GM18907 (cell line): ENCODE measurements around the gene RSBN1L.
"Not testable (repeated sequence)": the region's sequence is repeated elsewhere in the genome, so short reads cannot be mapped to it uniquely, and the experiment has no call there.

Experiments used
- ATAC-seq: cut with Tn5 transposase; IDR thresholded peaks from one replicate; pipeline ENCODE4 v1.9.1; 2021; ENCODE audit warnings: mild to moderate bottlenecking, moderate library complexity; ENCODE audit not compliant: unreplicated experiment

RSBN1L gene

DNA sequence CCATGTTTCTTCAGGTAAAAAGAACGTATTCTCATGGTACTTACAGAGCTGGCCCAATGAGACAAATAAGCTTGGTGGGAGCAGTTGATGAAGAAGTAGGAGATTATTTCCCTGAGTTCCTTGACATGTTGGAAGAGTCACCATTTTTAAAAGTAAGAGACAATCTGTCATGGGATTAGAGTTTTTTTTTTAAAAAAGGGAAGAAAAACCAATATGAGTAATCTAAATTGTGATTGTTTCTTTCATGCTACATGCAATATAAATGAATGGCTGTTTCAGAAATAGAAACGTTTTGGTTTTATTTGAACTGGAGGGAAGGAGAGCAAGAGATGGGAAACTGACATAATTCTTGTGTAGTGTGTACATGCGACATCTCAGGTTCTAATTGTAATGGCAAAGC, 69.2 kb downstream of the RSBN1L start:
- ATAC-seq, result no peak

DNA sequence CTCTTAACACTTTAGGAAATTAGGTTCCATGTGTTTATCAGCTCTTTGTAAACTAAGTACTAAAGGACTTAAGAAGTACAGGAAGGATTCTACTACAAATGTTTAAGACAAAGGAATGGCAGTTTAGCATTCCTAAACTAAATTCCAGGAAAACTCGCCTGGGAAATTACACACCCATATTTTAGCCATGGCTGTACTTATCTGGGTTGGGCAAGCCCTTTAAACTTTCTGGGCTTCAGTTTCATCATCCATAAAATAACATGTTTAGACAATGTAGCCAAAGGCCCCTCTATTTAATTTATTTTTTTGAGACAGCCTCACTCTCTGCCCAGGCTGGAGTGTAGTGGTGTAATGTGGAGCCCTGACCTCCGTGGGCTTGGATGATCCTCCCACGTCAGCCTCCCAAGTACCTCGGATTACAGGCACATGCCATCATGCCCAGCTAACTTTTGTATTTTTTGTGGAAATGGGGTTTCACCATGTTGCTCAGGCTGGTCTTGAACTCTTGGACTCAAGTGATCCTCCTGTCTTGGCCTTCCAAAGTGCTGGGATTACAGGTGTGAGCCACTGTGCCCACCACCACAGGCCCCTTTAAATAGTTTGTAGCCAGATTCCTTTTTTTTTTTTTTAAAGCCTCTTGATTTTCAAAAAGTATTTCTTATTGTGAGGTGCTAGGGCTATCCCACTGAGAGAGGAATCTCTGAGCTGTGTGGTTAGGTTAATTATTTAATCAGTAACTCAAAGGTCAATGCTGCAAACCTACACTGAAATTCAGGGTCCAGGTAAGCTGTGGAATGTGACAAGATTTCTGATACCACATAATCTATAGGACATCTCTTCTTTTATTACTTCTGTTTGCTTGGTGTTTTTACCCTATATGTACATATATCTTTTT, 69.9 kb downstream of the RSBN1L start:
- ATAC-seq, result no peak

GRCh38 chr7:77766801-77767605, 70.7 kb downstream of the RSBN1L start:
- ATAC-seq, result no peak

- no peak for ATAC-seq
Observed at GRCh38 chr7:77770316-77770715, 74.1 kb downstream of the RSBN1L start.

DNA sequence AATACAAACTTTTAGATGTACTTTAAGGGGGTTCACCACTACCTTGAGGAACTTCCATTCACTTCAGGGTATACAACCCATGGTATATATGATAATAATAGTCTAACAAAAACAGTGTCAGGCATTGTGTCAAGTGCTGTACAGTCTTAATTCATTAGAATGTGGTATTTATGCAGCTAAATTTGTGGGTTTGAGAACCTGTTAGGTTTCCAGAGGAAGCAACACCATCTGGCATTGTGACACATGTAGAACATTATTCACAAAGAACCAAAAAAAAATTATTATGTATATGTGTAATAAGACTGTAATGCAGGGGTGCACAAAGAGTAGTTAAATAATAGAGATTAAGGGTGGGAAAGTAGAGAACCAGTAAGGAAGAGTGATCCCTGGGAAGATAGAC, 75.6 kb downstream of the RSBN1L start:
- ATAC-seq, result no peak

DNA sequence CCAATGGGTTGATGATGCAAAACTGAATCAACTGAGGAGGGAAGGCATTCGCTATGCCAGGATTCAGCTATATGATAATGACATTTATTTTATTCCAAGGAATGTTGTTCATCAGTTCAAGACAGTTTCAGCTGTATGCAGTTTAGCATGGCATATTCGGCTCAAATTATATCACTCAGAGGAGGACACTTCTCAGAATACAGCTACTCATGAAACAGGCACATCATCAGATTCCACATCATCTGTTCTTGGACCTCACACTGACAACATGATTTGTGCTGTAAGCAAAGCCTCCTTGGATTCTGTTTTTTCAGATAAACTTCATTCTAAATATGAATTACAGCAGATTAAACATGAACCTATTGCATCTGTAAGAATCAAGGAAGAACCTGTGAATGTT, 82.3 kb downstream of the RSBN1L start:
- ATAC-seq, result no peak

DNA sequence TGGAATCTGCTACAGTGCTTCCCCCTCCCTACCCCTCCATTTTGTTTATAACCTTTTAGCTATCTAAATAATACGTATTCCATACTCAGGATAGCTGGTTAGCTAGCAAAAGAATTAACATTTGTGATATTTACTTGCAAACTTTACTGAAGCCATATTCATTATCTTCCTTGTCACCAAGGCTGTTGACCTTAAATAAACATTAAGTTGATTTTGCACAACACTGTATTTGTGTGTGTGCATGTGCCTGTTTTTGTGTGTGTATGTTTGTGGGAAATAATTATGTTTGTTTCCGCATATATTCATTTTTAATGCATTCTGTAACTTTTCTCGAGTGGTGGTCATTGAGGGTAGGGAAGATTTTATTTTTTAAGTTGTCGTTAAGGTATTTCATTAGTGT, 86.1 kb downstream of the RSBN1L start:
- no peak for ATAC-seq

DNA sequence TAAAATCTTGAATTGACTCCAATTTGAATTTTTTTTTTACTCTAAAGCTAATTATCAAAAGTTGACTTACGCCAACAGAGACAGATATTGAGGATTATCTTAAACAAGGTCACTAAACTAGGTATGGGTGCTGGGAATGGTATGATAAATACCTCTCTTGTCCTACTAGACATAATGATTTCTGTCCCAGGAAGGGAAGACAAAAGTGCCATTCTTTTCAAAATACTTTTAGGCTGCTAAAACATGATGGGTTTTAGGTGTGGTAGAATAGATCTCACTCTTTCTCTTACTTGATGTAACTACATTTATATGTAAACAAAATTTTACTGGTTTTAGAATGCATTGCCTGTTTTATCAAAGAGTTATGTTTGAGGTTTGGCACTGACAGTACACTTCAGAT, 86.9 kb downstream of the RSBN1L start:
- ATAC-seq, result no peak

DNA sequence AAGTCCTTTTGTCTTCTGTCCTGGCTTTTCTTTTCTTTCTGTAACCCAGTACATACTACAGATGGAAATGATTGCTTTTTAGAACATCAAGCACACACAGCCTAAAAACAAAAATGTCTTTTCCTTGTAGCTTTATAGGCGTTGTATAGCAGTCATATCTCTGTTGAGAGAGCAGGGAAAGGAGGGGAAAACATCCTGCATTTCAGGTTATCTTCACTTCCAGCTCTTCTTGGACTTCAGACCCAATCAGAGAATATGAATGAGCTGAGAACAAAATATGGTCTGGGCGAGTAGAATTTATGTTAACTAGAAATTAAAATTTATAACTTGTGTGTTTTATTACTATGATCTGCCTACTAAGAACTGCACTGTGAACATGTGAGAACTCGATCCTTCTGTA, 87.3 kb downstream of the RSBN1L start:
- ATAC-seq, result no peak

DNA sequence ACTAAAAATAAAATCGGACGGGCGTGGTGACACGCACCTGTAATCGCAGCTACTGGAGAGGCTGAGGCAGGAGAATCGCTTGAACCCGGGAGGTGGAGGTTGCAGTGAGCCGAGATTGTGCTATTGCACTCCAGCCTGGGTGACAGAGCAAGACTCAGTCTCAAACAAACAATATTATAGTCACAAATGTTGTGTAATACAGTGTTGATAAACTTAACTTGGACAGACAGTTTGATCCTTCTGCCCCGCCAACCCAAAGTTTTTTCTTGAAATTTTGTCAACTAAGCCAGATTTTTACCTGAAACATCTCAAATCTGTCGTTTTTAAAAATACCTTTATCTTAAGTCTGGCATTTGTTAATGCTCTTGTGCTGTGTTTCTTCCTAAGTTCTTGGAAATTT, 88.2 kb downstream of the RSBN1L start:
- not testable (repeated sequence) for ATAC-seq

- no peak for ATAC-seq
Observed at GRCh38 chr7:77786018-77786417, 89.8 kb downstream of the RSBN1L start.

DNA sequence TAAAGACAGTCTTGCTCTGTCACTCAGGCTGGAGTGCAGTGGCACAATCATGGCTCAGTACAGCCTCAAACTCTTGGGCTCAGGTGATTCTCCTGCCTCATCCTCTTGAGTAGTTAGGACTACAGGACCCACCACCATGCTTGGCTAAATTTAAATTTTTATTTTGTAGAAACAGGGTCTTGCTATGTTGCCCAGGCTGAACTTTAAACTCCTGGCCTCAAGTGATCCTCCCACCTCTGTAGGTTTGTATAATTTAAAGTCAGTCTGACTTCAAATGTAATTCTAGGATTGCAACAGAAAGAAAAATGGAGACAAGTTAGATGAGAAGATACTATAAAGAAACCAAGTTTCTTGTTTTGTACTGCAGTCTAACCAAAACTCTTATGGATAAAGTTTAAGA, 90.5 kb downstream of the RSBN1L start:
- no peak for ATAC-seq

DNA sequence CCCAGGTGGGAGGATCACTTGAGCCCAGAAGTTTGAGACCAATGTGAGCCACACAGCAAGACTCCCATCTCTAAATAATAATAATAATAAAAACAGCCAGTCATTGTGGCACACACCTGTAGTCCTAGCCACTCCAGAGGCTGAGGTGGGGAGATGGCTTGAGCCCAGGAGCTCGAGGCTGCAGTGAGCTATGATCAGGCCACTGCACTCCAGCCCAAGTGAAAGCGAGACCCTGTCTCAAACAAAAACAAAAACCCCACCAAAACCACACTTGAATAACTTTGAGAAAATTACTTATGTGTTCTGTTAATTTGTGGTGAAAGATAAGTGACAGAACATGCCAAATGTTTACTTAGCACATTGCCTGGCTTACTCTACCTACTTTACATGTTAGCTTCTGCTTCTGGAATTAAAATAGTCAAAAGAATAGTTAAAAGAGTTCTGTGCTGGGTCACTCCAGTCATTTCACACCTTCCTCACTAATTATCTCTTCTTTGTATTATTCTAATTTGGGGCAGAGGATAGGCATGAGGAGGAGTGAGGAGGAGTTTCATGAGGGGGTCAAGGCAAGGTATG, 92.2 kb downstream of the RSBN1L start:
- no peak for ATAC-seq

DNA sequence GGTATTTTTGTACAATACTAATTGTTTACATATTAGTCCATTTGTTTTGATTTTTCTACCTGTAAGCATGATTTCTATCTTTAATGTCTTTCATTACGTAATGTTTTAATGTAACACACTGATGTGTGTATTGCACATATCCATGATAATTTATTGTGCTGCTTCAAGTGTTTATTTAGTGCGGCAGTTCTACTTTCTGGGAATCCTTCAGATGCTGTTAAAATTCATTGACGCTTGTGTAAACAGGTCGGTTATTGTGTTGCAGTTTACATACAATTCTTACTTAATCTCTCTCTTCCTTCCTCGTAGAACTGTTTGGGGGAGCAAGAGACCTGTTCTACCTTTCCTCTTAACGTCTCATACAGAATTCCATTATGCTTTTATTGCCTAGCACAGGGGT, 95.1 kb downstream of the RSBN1L start:
- no peak for ATAC-seq

GRCh38 chr7:77791956-77792355, 95.7 kb downstream of the RSBN1L start:
- ATAC-seq, result no peak

- ATAC-seq, result no peak
Observed at GRCh38 chr7:77794000-77794399, 97.7 kb downstream of the RSBN1L start.

DNA sequence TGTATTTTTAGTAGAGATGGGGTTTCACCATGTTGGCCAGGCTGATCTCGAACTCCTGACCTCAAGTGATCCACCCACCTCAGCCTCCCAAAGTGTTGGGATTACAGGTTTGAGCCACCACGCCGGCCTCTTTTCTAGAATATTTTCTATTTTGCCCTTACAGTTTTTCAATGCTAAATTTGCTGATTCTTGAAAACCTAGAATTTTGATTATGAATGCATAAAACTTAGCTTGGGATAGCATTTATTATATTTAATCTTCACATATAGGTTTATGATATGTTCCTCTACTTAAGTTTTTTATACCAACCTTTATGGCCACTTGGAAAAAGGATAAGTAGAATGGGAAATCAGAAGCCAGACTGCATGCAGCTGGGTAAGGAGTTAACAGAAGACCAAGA, 99.8 kb downstream of the RSBN1L start:
- no peak for ATAC-seq

DNA sequence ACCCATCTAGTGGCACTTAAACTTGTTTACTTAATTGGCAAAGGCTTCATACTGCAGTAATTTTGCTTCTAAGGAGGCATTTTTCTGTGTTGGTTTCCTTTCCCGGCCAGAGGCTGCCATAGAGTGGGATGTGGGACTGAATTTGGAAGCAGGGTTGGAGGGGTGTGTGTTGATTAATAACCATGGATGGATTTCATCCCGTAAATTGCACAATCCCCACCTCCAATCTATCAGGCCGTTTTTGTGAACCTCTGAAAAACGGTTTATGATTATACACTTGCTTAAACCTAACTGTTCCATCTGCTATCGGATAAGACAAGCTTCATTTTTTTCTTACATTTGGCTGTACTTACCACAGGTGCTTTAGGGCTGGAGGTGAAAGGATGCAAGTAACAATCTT, 100.7 kb downstream of the RSBN1L start:
- no peak for ATAC-seq

DNA sequence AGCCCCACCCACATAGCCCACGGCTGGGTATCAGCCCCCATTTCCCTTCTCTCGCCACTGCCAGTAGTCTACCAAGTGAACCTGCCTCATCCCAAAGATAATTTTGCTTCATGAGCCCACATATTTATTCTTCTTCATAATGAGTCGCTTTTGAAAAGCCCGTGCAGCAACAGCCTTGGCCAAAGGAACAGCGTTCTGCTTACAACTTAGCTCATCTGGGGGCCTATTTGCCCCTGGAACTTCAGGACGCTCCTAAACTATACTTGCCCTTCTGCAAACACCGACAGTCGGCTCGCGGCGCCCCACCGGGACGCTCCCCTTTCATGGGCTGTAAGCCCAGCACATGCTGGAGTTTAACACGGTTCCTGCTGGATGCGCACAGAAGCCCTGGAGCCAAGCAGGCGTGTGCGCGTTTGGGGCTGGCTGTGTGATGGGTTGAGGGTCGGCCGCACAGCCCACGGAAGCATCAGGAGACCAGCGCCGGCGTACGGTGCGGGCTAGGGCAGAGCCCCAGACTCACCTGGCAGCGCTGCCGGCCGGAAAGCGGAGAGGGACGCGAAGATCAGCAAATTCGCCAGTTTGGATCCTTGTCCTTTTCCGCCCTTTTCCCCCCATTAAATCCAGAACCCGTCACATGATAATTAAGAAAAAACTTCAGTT, 101.6 kb downstream of the RSBN1L start:
- ATAC-seq, result peak; percentile 38

- peak; percentile 95 for ATAC-seq
Observed at GRCh38 chr7:77798394-77799077, 102.3 kb downstream of the RSBN1L start, which contains the start of the genes PHTF2 and TMEM60. PHTF2 (plus strand) TSS chr7:77798773. TMEM60 (minus strand) TSS chr7:77798434; CDS start chr7:77794373, 4,061 bp downstream.
